K562 (cell line): ENCODE results near the gene THADA. TPM values are rescaled to one million over a fixed set of nuclear protein-coding genes. Genes with fewer than 3 reads are reported as not detected.

ENCODE experiments used
- ATAC-seq: fragments of 200-7000 bp; cut with Tn5 transposase; 3 replicates; pipeline ENCODE4 v1.9.1; 2020; ENCODE audit warnings: moderate library complexity
- BruUV-seq: library from RNA; stranded (reverse); fragments of 400-500 nt; replicated peaks from 2 replicates; lab custom pipeline; 2021; lab: Mats Ljungman, UMichigan
- CTCF ChIA-PET: fragments of 300-600 bp; formaldehyde crosslinking; extraction: SDS; loops from one replicate; lab custom pipeline; 2021; ENCODE audit warnings: low intra/inter-chr PET ratio; lab: Yijun Ruan, JAX
- POLR2A ChIA-PET: fragments of 300-600, 350-650 bp; sonication (Branson Sonifier 250); formaldehyde crosslinking; extraction: SDS; loops from one replicate; lab custom pipeline; 2021; ENCODE audit warnings: antibody characterized with exemption, inconsistent platforms; lab: Yijun Ruan, JAX
- DNase-seq, 4 experiments: peaks; one replicate each; pipeline versions ENCODE4 v3.0.0 to v3.0.0-alpha.2; 2011 to 2018; ENCODE audit warnings: low spot score in 3 of 4, mixed read lengths in 3 of 4; ENCODE audit errors: extremely low read depth in 1 of 4
- FAIRE-seq: peaks from 2 replicates; lab custom pipeline; 2011; peaks lifted over from hg19 to GRCh38; lab: Jason Lieb, UNC
- H2AFZ ChIP-seq: 2 replicates; pipeline ENCODE4 v1.6.0; 2011; ENCODE audit warnings: low read depth, low read length, control low read depth, inconsistent platforms
- H3K27ac ChIP-seq: fragments of 200-600 bp; 3 replicates; pipeline ENCODE4 v1.8.0; 2011; ENCODE audit warnings: low read depth, mild to moderate bottlenecking, control low read depth, inconsistent platforms, low read length, moderate library complexity, mixed read lengths; ENCODE audit errors: extremely low read depth
- H3K27me3 ChIP-seq, 2 experiments: fragments of 300-600 bp in 1 of 2; 2 replicates in 1 of 2; 3 replicates in 1 of 2; pipeline versions ENCODE4 v1.6.0 to v1.8.0; 2011; ENCODE audit warnings: inconsistent platforms in 2 of 2, low read length in 2 of 2, mild to moderate bottlenecking in 1 of 2, mixed read lengths in 1 of 2, moderate library complexity in 1 of 2; ENCODE audit not compliant: control insufficient read depth in 2 of 2, insufficient read depth in 2 of 2
- H3K36me3 ChIP-seq: fragments of 300-600 bp; 3 replicates; pipeline ENCODE4 v1.8.0; 2011; ENCODE audit warnings: mild to moderate bottlenecking, low read length, inconsistent platforms; ENCODE audit not compliant: control insufficient read depth, insufficient read depth
- H3K4me1 ChIP-seq, 2 experiments: fragments of 200-600 bp in 1 of 2; replicated peaks in 1 of 2; 2 replicates in 1 of 2; 3 replicates in 1 of 2; pipeline versions ENCODE4 v1.5.1 to v1.8.0; 2011; ENCODE audit warnings: inconsistent platforms in 2 of 2, low read length in 2 of 2, mild to moderate bottlenecking in 1 of 2, mixed read lengths in 1 of 2, moderate library complexity in 1 of 2; ENCODE audit not compliant: control insufficient read depth in 2 of 2, insufficient read depth in 2 of 2
- H3K4me2 ChIP-seq: 2 replicates; pipeline ENCODE4 v1.6.1; 2011; ENCODE audit warnings: low read length, control low read depth, inconsistent platforms, mixed read lengths; ENCODE audit not compliant: insufficient read depth
- H3K4me3 ChIP-seq: fragments of 200-600 bp; sonication (generic), shearing (Covaris generic); 2 replicates; pipeline ENCODE4 v1.5.1; 2016; ENCODE audit warnings: control low read depth, inconsistent platforms
- H3K79me2 ChIP-seq: fragments of 200-600 bp; 3 replicates; pipeline ENCODE4 v1.8.0; 2011; ENCODE audit warnings: low read length, inconsistent platforms; ENCODE audit not compliant: control insufficient read depth, insufficient read depth
- H3K9ac ChIP-seq, 2 experiments: 2 replicates each; pipeline versions ENCODE4 v1.6.0 to v1.6.1; 2011; ENCODE audit warnings: low read depth in 2 of 2, low read length in 2 of 2, control low read depth in 1 of 2, inconsistent platforms in 1 of 2, mild to moderate bottlenecking in 1 of 2, mixed read lengths in 1 of 2; ENCODE audit not compliant: insufficient read depth in 1 of 2
- H3K9me1 ChIP-seq: one replicate; pipeline ENCODE4 v1.6.0; 2011; ENCODE audit warnings: inconsistent platforms, mild to moderate bottlenecking, low read length, moderate library complexity; ENCODE audit not compliant: control insufficient read depth, insufficient read depth
- H3K9me3 ChIP-seq: replicated peaks from 2 replicates; pipeline ENCODE4 v1.5.1; 2011; ENCODE audit warnings: low read depth, low read length, inconsistent platforms; ENCODE audit not compliant: control insufficient read depth, insufficient read depth
- H4K20me1 ChIP-seq: replicated peaks from 2 replicates; pipeline ENCODE4 v1.6.1; 2011; ENCODE audit warnings: low read length, inconsistent platforms, mixed read lengths; ENCODE audit not compliant: control insufficient read depth, insufficient read depth
- BRD4 ChIP-seq: fragments of 200-600 bp; sonication (generic); IDR thresholded peaks from 2 replicates; pipeline ENCODE4 v1.6.1; 2017; ENCODE audit warnings: inconsistent platforms
- CCNT2 ChIP-seq: IDR thresholded peaks from 2 replicates; pipeline ENCODE4 v1.6.1; 2011; ENCODE audit warnings: borderline replicate concordance, low read depth, mild to moderate bottlenecking, moderate library complexity, mixed read lengths, low read length; ENCODE audit not compliant: insufficient read length; ENCODE audit errors: extremely low read depth
- DPF2 ChIP-seq: fragments of 450-650 bp; IDR thresholded peaks from 2 replicates; pipeline ENCODE4 v1.6.1; 2016
- GABPB1 ChIP-seq: sonication (generic); formaldehyde crosslinking; IDR thresholded peaks from 2 replicates; pipeline ENCODE4 v1.8.0; 2022; ENCODE audit warnings: mild to moderate bottlenecking, missing genetic modification reagents
- KLF13 ChIP-seq: fragments of 450-650 bp; IDR thresholded peaks from 2 replicates; pipeline ENCODE4 v1.6.1; 2016; ENCODE audit warnings: missing genetic modification characterization, low read depth, mild to moderate bottlenecking, missing compliant biosample characterization, moderate library complexity, borderline replicate concordance
- MCM2 ChIP-seq: fragments of 450-650 bp; IDR thresholded peaks from 2 replicates; pipeline ENCODE4 v1.6.1; 2017; ENCODE audit warnings: low read depth, mild to moderate bottlenecking
- MECOM ChIP-seq: fragments of 250-450 bp; sonication (Bioruptor Pico); IDR thresholded peaks from 2 replicates; pipeline ENCODE4 v1.8.0; 2022; ENCODE audit warnings: inconsistent platforms
- PHF8 ChIP-seq: fragments of 200-600 bp; sonication (generic); IDR thresholded peaks from 2 replicates; pipeline ENCODE4 v1.6.1; 2012; ENCODE audit warnings: mixed run types, mild to moderate bottlenecking, inconsistent platforms, low read length, moderate library complexity, borderline replicate concordance
- SRF ChIP-seq, 2 experiments: fragments of 250-450, 450-650 bp in 1 of 2; sonication (Bioruptor Pico) in 1 of 2; sonication (generic) in 1 of 2; formaldehyde crosslinking; IDR thresholded peaks; 2 replicates each; pipeline versions ENCODE4 v1.5.0 to v1.5.1; 2020 to 2022; ENCODE audit warnings: mild to moderate bottlenecking in 1 of 2, missing genetic modification reagents in 1 of 2
- TBP ChIP-seq: optimal IDR thresholded peaks from 2 replicates; pipeline ENCODE3; 2011; ENCODE audit warnings: low read depth, low read length, improper control_type of control experiment
- TEAD1 ChIP-seq, 2 experiments: fragments of 450-650 bp in 1 of 2; sonication (generic) in 1 of 2; formaldehyde crosslinking; IDR thresholded peaks; 2 replicates each; pipeline versions ENCODE4 v1.4.0 to v1.8.0; 2020 to 2022; ENCODE audit warnings: mild to moderate bottlenecking in 2 of 2, missing genetic modification reagents in 1 of 2
- ZBED1 ChIP-seq: IDR thresholded peaks from 2 replicates; pipeline ENCODE4 v1.6.1; 2014
- ZNF316 ChIP-seq: fragments of 450-650 bp; IDR thresholded peaks from 2 replicates; pipeline ENCODE4 v1.6.1; 2016
- ZNF449 ChIP-seq: fragments of 250-450 bp; sonication (Bioruptor Pico); IDR thresholded peaks from 2 replicates; pipeline ENCODE4 v1.8.0; 2022; ENCODE audit warnings: moderate library complexity, mild to moderate bottlenecking, inconsistent platforms
- ZNF551 ChIP-seq: fragments of 250-450 bp; sonication (Bioruptor Pico); IDR thresholded peaks from 2 replicates; pipeline ENCODE4 v1.5.0; 2021; ENCODE audit warnings: mild to moderate bottlenecking, moderate library complexity
- ZNF584 ChIP-seq: fragments of 200-800 bp; sonication (Bioruptor generic); IDR thresholded peaks from 2 replicates; pipeline ENCODE4 v1.6.1; 2016; ENCODE audit warnings: low read depth, mild to moderate bottlenecking, missing genetic modification characterization, missing compliant biosample characterization
- WGBS: fragments of 100-300 bp; shearing (Covaris generic); methylation state at CpG from one replicate; pipeline ENCODE4 v1.1.6; 2016; ENCODE audit warnings: low coverage, mixed read lengths; ENCODE audit not compliant: insufficient coverage; ENCODE audit errors: missing lambda C conversion rate; 5-methylcytosine and 5-hydroxymethylcytosine counted together
- in situ Hi-C: fragments of 300-500 bp; cut with MboI; formaldehyde crosslinking; loops from 4 replicates; pipeline ENCODE4 v1.15.0; 2018; ENCODE audit warnings: inconsistent platforms, mixed read lengths
- intact Hi-C: fragments of 100-400 bp; cut with micrococcal nuclease; formaldehyde crosslinking; loops from 2 replicates; pipeline ENCODE4 v1.14.2; 2022
- polyA plus RNA-seq, 8 experiments: library from polyadenylated mRNA; depleted of rRNA in 4 of 8; stranded (reverse) in 5 of 8; unstranded in 3 of 8; fragments of >200 nt; fragmentation: Nextera tagmentation in 2 of 8; fragmentation: Illumina TruSeq in 1 of 8; extraction: Ambion mirVana in 2 of 8; extraction: Trizol in 1 of 8; gene quantifications; 2 replicates each; pipeline versions ENCODE4 v1.2.1 to v1.2.3, GENCODE V29; 2011 to 2014; ENCODE audit warnings: inconsistent platforms in 1 of 8, missing spikeins in 1 of 8
- total RNA-seq, 7 experiments: library from RNA; depleted of rRNA in 6 of 7; stranded (reverse); fragments of >200 nt in 6 of 7; fragmentation: Illumina TruSeq in 2 of 7; extraction: Trizol in 2 of 7; gene quantifications; 2 replicates each; pipeline versions ENCODE4 v1.2.1 to v1.2.3, GENCODE V29; 2011 to 2021; ENCODE audit warnings: low replicate concordance in 1 of 7
- TF ChIP-seq, protein P1 (sequence below): fragments of 250-450 bp; sonication (Bioruptor Pico); IDR thresholded peaks from 2 replicates; pipeline ENCODE4 v1.4.0; 2020; ENCODE audit warnings: mild to moderate bottlenecking
- TF ChIP-seq, protein P2 (sequence below), 2 experiments: fragments of 150-350 bp in 1 of 2; IDR thresholded peaks; 2 replicates each; pipeline ENCODE4 v1.6.1; 2012 to 2016; ENCODE audit warnings: low read depth in 2 of 2, low read length in 2 of 2, mild to moderate bottlenecking in 1 of 2, moderate library complexity in 1 of 2

The THADA gene
- total and polyA plus RNA-seq, 9 of the 15 experiments (the other 6 are each of a cell fraction or from before 2014, with no cell fraction given) = 17.8 to 34.7 (median 31.9) TPM

- H3K27me3 ChIP-seq = no peaks in the 10 kb centered on the region
- DNase-seq (no peak), FAIRE-seq (peak; percentile 11), ATAC-seq (no peak)
- in situ Hi-C loops = no loop called here
- no peak overlapping the region for H3K9ac ChIP-seq
- H3K9me1 ChIP-seq = no peaks in the 10 kb centered on the region
- no peaks in the 10 kb centered on the region for H3K9me3 ChIP-seq
- H4K20me1 ChIP-seq = no peaks in the 10 kb centered on the region
- H3K79me2 ChIP-seq = no peaks in the 10 kb centered on the region
- no peak overlapping the region for H2AFZ ChIP-seq
- H3K4me1 ChIP-seq = no peaks in the 10 kb centered on the region
- H3K4me3 ChIP-seq = no peak overlapping the region
- BruUV-seq = no TSS peak
- no peak overlapping the region for H3K27ac ChIP-seq
- intact Hi-C loops = no loop called here
- no peaks in the 10 kb centered on the region for H3K36me3 ChIP-seq
- no peak overlapping the region for H3K4me2 ChIP-seq
- TF ChIP-seq DPF2 (no peak), TEAD1 (CRISPR knock-in tag; IDR thresholded peaks at IDR 0.05) (no peak), BRD4 (no peak), KLF13 (tag) (no peak), PHF8 (no peak), TBP (no peak), MECOM (CRISPR knock-in tag) (no peak), ZBED1 (no peak), ZNF316 (no peak), SRF (CRISPR knock-in tag; IDR thresholded peaks at IDR 0.05) (no peak), ZNF449 (no peak), ZNF584 (CRISPR knock-in tag) (no peak), MCM2 (no peak), ZNF551 (CRISPR knock-in tag) (no peak), GABPB1 (no peak), CCNT2 (no peak)
- TF ChIP-seq, protein P1, sequence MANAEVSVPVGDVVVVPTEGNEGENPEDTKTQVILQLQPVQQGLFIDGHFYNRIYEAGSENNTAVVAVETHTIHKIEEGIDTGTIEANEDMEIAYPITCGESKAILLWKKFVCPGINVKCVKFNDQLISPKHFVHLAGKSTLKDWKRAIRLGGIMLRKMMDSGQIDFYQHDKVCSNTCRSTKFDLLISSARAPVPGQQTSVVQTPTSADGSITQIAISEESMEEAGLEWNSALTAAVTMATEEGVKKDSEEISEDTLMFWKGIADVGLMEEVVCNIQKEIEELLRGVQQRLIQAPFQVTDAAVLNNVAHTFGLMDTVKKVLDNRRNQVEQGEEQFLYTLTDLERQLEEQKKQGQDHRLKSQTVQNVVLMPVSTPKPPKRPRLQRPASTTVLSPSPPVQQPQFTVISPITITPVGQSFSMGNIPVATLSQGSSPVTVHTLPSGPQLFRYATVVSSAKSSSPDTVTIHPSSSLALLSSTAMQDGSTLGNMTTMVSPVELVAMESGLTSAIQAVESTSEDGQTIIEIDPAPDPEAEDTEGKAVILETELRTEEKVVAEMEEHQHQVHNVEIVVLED (CRISPR knock-in tag) = no peak
- TF ChIP-seq, protein P2, sequence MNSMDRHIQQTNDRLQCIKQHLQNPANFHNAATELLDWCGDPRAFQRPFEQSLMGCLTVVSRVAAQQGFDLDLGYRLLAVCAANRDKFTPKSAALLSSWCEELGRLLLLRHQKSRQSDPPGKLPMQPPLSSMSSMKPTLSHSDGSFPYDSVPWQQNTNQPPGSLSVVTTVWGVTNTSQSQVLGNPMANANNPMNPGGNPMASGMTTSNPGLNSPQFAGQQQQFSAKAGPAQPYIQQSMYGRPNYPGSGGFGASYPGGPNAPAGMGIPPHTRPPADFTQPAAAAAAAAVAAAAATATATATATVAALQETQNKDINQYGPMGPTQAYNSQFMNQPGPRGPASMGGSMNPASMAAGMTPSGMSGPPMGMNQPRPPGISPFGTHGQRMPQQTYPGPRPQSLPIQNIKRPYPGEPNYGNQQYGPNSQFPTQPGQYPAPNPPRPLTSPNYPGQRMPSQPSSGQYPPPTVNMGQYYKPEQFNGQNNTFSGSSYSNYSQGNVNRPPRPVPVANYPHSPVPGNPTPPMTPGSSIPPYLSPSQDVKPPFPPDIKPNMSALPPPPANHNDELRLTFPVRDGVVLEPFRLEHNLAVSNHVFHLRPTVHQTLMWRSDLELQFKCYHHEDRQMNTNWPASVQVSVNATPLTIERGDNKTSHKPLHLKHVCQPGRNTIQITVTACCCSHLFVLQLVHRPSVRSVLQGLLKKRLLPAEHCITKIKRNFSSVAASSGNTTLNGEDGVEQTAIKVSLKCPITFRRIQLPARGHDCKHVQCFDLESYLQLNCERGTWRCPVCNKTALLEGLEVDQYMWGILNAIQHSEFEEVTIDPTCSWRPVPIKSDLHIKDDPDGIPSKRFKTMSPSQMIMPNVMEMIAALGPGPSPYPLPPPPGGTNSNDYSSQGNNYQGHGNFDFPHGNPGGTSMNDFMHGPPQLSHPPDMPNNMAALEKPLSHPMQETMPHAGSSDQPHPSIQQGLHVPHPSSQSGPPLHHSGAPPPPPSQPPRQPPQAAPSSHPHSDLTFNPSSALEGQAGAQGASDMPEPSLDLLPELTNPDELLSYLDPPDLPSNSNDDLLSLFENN (IDR thresholded peaks at IDR 0.05; ENCODE audit: low read depth in 2 of 2, low read length in 2 of 2) = no peak
- WGBS = 54% methylated on average over 3 of the region's 3 CpGs
- POLR2A ChIA-PET = no interaction called here
- CTCF ChIA-PET = no interaction called here
These were observed 157.5 kb downstream of the THADA start for GRCh38 chr2:43438342-43438741.
